ENCODE measurements around the gene DALRD3. TPM values are rescaled to one million over a fixed set of nuclear protein-coding genes. Genes with fewer than 3 reads are reported as not detected.

DALRD3 gene
- polyA plus RNA-seq, 2 of the 4 experiments (the other 2 are of a cell fraction), result 20.5 to 35.8 TPM

DNA sequence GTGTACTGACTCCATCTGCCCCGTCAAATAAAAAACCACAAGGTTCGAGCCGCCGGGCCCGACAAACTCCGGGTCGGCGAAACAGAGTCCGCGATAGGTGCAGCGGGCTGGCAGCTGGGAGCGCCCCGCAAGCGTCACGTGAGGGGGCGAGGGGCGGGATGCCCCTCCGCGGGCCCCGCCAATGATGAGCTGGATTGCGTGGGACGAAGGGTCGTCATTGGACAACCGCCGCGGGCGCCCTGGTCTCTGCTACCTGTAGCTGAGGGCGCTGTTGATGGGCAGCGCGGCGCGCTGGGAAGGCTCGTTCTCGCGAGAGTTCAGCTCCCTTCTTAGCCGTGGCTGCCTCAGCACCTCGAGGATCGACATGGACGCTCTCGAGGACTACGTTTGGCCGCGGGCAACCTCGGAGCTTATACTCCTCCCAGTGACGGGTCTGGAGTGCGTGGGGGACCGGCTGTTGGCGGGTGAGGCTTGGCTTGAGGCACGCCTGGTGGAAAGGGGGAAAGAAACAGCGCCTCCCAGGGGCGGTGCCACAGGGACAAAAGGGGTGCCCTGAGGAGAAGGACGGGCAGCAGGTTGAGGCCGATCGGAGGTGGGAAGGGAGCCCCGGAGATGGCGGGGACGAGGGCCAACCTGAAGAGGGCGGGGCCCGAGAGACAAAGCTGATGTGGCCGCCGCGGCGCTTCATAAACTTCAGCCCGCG is 11.2 kb downstream of the DALRD3 start, which contains the start of gene WDR6 (continued):
- TF ChIP-seq, protein P1, sequence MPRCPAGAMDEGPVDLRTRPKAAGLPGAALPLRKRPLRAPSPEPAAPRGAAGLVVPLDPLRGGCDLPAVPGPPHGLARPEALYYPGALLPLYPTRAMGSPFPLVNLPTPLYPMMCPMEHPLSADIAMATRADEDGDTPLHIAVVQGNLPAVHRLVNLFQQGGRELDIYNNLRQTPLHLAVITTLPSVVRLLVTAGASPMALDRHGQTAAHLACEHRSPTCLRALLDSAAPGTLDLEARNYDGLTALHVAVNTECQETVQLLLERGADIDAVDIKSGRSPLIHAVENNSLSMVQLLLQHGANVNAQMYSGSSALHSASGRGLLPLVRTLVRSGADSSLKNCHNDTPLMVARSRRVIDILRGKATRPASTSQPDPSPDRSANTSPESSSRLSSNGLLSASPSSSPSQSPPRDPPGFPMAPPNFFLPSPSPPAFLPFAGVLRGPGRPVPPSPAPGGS (IDR thresholded peaks at IDR 0.05), result peak; percentile 66; the same call in 2 of the 3 replicates
- peak; percentile 64 for TF ChIP-seq POLR2A (IDR thresholded peaks at IDR 0.05; ENCODE audit: low read length)

DNA sequence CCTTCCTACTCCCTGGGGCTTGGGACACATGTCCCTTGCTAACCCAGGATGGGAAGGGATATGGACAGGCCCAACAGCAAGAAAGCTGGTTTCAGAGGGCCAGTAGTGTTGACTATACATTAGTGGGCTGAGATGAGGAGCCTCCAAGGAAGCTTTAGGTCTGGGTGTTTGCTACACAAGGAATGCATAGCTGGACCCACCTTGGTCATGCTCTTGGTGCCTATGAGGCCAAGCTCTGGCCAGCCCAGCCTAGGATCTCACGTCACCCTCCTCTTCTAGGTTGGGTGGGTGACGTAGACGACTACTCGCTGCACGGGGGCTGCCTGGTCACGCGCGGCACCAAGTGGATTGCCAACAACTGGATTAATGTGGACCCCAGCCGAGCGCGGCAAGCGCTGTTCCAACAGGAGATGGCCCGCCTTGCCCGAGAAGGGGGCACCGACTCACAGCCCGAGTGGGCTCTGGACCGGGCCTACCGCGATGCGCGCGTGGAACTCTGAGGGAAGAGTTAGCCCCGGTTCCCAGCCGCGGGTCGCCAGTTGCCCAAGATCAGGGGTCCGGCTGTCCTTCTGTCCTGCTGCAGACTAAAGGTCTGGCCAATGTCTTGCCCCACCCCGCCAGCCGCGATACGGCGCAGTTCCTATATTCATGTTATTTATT is 11.8 kb downstream of the DALRD3 start:
- Histone ChIP-seq H3K4me1 (peaks cover 21% of the 10 kb centered on the region; the same call in 2 of the 3 replicates), H3K4me3 (peak overlapping the region; percentile 100), H3K4me2 (peak overlapping the region; percentile 99), H3K9me3 (no peaks in the 10 kb centered on the region), H3K27ac (peak overlapping the region; percentile 98 to 100)
- DNase-seq (ENCODE audit: low read depth in 1 of 2, low spot score in 1 of 2) (no peak), FAIRE-seq (no peak), ATAC-seq (peak; percentile 5 to 12; a peak in 4 of 6 replicates)
- ChIA-PET CTCF (interaction anchor here (0.5 to 30.1 kb wide), 5 partner anchors 12 to 473 kb away, joined by 3 to 385 read pairs (median 3); partner anchors contain the start of genes DALRD3, NDUFAF3 and P4HTM), POLR2A (interaction anchor here (0.8 to 4.1 kb wide), 12 partner anchors 9 to 174 kb away, joined by 3 to 57 read pairs (median 6); partner anchors contain the start of genes ARIH2, DALRD3, IMPDH2 and NDUFAF3)
- TF ChIP-seq TFCP2L1 (CRISPR knock-in tag; IDR thresholded peaks at IDR 0.05) (no peak), NR3C1 (IDR thresholded peaks at IDR 0.05) (no peak), JUN (IDR thresholded peaks at IDR 0.05) (no peak)
- TF ChIP-seq, protein P2, sequence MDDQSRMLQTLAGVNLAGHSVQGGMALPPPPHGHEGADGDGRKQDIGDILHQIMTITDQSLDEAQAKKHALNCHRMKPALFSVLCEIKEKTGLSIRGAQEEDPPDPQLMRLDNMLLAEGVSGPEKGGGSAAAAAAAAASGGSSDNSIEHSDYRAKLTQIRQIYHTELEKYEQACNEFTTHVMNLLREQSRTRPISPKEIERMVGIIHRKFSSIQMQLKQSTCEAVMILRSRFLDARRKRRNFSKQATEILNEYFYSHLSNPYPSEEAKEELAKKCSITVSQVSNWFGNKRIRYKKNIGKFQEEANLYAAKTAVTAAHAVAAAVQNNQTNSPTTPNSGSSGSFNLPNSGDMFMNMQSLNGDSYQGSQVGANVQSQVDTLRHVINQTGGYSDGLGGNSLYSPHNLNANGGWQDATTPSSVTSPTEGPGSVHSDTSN (IDR thresholded peaks at IDR 0.05), result 0 out of 2 replicates have a peak, but pooled peaks have one; percentile 17
- TF ChIP-seq, protein P3, sequence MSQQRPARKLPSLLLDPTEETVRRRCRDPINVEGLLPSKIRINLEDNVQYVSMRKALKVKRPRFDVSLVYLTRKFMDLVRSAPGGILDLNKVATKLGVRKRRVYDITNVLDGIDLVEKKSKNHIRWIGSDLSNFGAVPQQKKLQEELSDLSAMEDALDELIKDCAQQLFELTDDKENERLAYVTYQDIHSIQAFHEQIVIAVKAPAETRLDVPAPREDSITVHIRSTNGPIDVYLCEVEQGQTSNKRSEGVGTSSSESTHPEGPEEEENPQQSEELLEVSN (IDR thresholded peaks at IDR 0.05; ENCODE audit: borderline replicate concordance, low read depth), result no peak
- 5% methylated on average over 8 of the region's 32 CpGs for WGBS (ENCODE audit: missing lambda C conversion rate)

DNA sequence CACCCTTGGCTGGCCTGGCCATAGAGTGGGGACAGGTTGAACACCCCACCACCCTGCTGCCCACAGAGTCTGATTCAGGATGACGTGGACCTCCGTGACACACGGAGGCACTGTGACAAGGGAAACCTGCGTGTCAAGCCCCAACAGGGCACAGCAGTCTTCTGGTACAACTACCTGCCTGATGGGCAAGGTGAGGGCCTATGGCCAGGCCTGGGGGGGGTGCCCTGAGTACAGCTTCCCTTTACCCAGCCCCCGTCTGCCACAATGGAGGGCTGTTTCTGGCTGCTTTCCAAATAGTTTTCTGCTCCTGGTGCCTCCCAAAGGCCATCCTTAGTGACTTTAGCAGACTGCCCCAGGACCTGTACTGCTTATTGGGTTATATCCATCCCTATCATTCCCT is 12.4 kb downstream of the DALRD3 start:
- ChIA-PET CTCF (interaction anchor here (1.0 to 30.1 kb wide), 3 partner anchors 13 to 76 kb away, joined by 3 to 385 read pairs (median 65); partner anchors contain the start of genes DALRD3, NDUFAF3 and P4HTM), POLR2A (interaction anchor here (2.3 to 4.1 kb wide), 3 partner anchors 11 to 17 kb away, joined by 24 to 57 read pairs (median 26); partner anchors contain the start of genes DALRD3, NDUFAF3 and P4HTM)
- no peak for FAIRE-seq
- H3K9me3 ChIP-seq, result no peaks in the 10 kb centered on the region
- peak overlapping the region; percentile 99 for H3K4me2 ChIP-seq
- TF ChIP-seq, protein P4, sequence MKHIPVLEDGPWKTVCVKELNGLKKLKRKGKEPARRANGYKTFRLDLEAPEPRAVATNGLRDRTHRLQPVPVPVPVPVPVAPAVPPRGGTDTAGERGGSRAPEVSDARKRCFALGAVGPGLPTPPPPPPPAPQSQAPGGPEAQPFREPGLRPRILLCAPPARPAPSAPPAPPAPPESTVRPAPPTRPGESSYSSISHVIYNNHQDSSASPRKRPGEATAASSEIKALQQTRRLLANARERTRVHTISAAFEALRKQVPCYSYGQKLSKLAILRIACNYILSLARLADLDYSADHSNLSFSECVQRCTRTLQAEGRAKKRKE (CRISPR knock-in tag; IDR thresholded peaks at IDR 0.05; ENCODE audit: low read depth), result no peak
- TF ChIP-seq HOXB5 (CRISPR knock-in tag; IDR thresholded peaks at IDR 0.05) (no peak), CBX8 (IDR thresholded peaks at IDR 0.05) (no peak), EHF (CRISPR knock-in tag; IDR thresholded peaks at IDR 0.05) (no peak), JUNB (IDR thresholded peaks at IDR 0.05) (no peak), JUN (IDR thresholded peaks at IDR 0.05) (no peak), CEBPB (IDR thresholded peaks at IDR 0.05) (no peak), HOXA7 (CRISPR knock-in tag; IDR thresholded peaks at IDR 0.05) (no peak), POLR2AphosphoS2 (conservative IDR thresholded peaks at IDR 0.05; ENCODE audit: low read length) (no peak), NPAS2 (CRISPR knock-in tag; IDR thresholded peaks at IDR 0.05; ENCODE audit: borderline replicate concordance) (no peak), CBX2 (IDR thresholded peaks at IDR 0.05; ENCODE audit: borderline replicate concordance, low read depth) (no peak), ZSCAN20 (CRISPR knock-in tag; IDR thresholded peaks at IDR 0.05) (no peak), FOSB (CRISPR knock-in tag; IDR thresholded peaks at IDR 0.05) (no peak), HEYL (CRISPR knock-in tag; IDR thresholded peaks at IDR 0.05) (no peak), MAZ (IDR thresholded peaks at IDR 0.05; ENCODE audit: borderline replicate concordance, low read depth, low read length) (no peak), ZC3H11A (IDR thresholded peaks at IDR 0.05) (no peak), RFX5 (IDR thresholded peaks at IDR 0.05) (no peak)
- TF ChIP-seq, protein P5, sequence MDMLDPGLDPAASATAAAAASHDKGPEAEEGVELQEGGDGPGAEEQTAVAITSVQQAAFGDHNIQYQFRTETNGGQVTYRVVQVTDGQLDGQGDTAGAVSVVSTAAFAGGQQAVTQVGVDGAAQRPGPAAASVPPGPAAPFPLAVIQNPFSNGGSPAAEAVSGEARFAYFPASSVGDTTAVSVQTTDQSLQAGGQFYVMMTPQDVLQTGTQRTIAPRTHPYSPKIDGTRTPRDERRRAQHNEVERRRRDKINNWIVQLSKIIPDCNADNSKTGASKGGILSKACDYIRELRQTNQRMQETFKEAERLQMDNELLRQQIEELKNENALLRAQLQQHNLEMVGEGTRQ (IDR thresholded peaks at IDR 0.05), result no peak
- peak overlapping the region; percentile 98 to 100 for H3K27ac ChIP-seq
- peak overlapping the region; percentile 100; the same call in 2 of the 3 replicates for H3K4me3 ChIP-seq
- ATAC-seq, result no peak
- H3K4me1 ChIP-seq, result peaks cover 21% of the 10 kb centered on the region; the same call in 2 of the 3 replicates
- WGBS (ENCODE audit: missing lambda C conversion rate), result 98% methylated on average over 5 of the region's 5 CpGs
- no peak for DNase-seq (ENCODE audit: low read depth in 1 of 2, low spot score in 1 of 2)
